HEK293 (cell line): ENCODE data around the gene PAM.

Experiments used
- BCL11A ChIP-seq: fragments of 450-650 bp; formaldehyde crosslinking; IDR thresholded peaks from 2 replicates; pipeline ENCODE4 v1.5.1; 2016; ENCODE audit warnings: low read depth, missing biosample characterization, missing genetic modification characterization
- ZBTB1 ChIP-seq: fragments of 450-650 bp; formaldehyde crosslinking; IDR thresholded peaks from 2 replicates; pipeline ENCODE4 v1.5.1; 2016; ENCODE audit warnings: missing biosample characterization, missing genetic modification characterization
- ZBTB21 ChIP-seq: fragments of 450-650 bp; formaldehyde crosslinking; IDR thresholded peaks from 2 replicates; pipeline ENCODE4 v1.5.1; 2017; ENCODE audit warnings: missing biosample characterization, missing genetic modification characterization
- ZBTB7A ChIP-seq: fragments of 450-650 bp; formaldehyde crosslinking; IDR thresholded peaks from 2 replicates; pipeline ENCODE4 v1.5.1; 2016; ENCODE audit warnings: low read depth, missing biosample characterization, missing genetic modification characterization
- ZBTB8A ChIP-seq: fragments of 450-650 bp; formaldehyde crosslinking; IDR thresholded peaks from 2 replicates; pipeline ENCODE4 v1.5.1; 2016; ENCODE audit warnings: missing biosample characterization, missing genetic modification characterization
- ZNF335 ChIP-seq: fragments of 450-650 bp; formaldehyde crosslinking; conservative IDR thresholded peaks from 2 replicates; pipeline ENCODE4 v1.5.1; 2016; ENCODE audit warnings: missing biosample characterization, missing genetic modification characterization
- ZNF624 ChIP-seq: fragments of 450-650 bp; formaldehyde crosslinking; IDR thresholded peaks from 2 replicates; pipeline ENCODE4 v1.5.1; 2017; ENCODE audit warnings: missing biosample characterization, missing genetic modification characterization
- ZNF660 ChIP-seq: fragments of 450-650 bp; IDR thresholded peaks from 2 replicates; pipeline ENCODE4 v1.5.1; 2018; ENCODE audit warnings: missing biosample characterization, mild to moderate bottlenecking, missing genetic modification characterization
- TF ChIP-seq, protein P1 (sequence below): fragments of 450-650 bp; formaldehyde crosslinking; IDR thresholded peaks from 2 replicates; pipeline ENCODE4 v1.5.1; 2016; ENCODE audit warnings: missing biosample characterization, missing genetic modification characterization
- TF ChIP-seq, protein P2 (sequence below): fragments of 450-650 bp; formaldehyde crosslinking; IDR thresholded peaks from 2 replicates; pipeline ENCODE4 v1.5.1; 2016; ENCODE audit warnings: missing biosample characterization, missing genetic modification characterization
- TF ChIP-seq, protein P3 (sequence below): fragments of 450-650 bp; formaldehyde crosslinking; IDR thresholded peaks from 2 replicates; pipeline ENCODE4 v1.5.1; 2016; ENCODE audit warnings: missing biosample characterization, missing genetic modification characterization
- TF ChIP-seq, protein P4 (sequence below): fragments of 450-650 bp; formaldehyde crosslinking; IDR thresholded peaks from 2 replicates; pipeline ENCODE4 v1.5.1; 2016; ENCODE audit warnings: missing biosample characterization, missing genetic modification characterization
- TF ChIP-seq, protein P5 (sequence below): fragments of 450-650 bp; IDR thresholded peaks from 2 replicates; pipeline ENCODE4 v1.5.1; 2018; ENCODE audit warnings: missing biosample characterization, mild to moderate bottlenecking, missing genetic modification characterization
- TF ChIP-seq, protein P6 (sequence below): sonication (generic); formaldehyde crosslinking; IDR thresholded peaks from 2 replicates; pipeline ENCODE4 v1.8.1; 2022; ENCODE audit warnings: mild to moderate bottlenecking, moderate library complexity, missing genetic modification reagents

DNA sequence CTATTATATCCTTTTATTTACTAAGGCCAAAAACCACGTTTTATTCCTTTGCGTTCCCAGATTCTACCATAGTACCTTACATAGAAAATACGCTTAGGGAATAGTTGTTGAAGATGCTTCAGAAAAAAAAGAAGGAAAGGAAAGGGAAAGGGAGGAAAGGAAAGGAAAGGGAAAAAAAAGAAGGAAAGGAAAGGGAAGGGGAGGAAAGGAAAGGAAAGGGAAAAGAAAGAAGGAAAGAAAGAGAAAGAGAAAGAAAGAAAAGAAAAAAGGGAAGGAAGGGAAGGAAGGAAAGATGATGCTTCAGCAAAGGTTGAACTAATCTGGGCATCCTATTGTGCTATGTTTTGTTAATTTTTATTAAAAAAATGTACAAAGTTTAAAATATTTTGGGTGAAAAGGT lies 233.4 kb downstream of the PAM start:
- TF ChIP-seq ZBTB7A (tag by site-specific recombination) (no peak), ZNF624 (tag by site-specific recombination) (no peak), ZNF335 (no peak), ZNF660 (tag by site-specific recombination) (no peak), BCL11A (tag by site-specific recombination) (no peak), ZBTB1 (tag by site-specific recombination) (no peak), ZBTB21 (no peak), ZBTB8A (no peak)
- TF ChIP-seq, protein P1, sequence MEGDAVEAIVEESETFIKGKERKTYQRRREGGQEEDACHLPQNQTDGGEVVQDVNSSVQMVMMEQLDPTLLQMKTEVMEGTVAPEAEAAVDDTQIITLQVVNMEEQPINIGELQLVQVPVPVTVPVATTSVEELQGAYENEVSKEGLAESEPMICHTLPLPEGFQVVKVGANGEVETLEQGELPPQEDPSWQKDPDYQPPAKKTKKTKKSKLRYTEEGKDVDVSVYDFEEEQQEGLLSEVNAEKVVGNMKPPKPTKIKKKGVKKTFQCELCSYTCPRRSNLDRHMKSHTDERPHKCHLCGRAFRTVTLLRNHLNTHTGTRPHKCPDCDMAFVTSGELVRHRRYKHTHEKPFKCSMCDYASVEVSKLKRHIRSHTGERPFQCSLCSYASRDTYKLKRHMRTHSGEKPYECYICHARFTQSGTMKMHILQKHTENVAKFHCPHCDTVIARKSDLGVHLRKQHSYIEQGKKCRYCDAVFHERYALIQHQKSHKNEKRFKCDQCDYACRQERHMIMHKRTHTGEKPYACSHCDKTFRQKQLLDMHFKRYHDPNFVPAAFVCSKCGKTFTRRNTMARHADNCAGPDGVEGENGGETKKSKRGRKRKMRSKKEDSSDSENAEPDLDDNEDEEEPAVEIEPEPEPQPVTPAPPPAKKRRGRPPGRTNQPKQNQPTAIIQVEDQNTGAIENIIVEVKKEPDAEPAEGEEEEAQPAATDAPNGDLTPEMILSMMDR (tag by site-specific recombination), result no peak
- TF ChIP-seq, protein P2, sequence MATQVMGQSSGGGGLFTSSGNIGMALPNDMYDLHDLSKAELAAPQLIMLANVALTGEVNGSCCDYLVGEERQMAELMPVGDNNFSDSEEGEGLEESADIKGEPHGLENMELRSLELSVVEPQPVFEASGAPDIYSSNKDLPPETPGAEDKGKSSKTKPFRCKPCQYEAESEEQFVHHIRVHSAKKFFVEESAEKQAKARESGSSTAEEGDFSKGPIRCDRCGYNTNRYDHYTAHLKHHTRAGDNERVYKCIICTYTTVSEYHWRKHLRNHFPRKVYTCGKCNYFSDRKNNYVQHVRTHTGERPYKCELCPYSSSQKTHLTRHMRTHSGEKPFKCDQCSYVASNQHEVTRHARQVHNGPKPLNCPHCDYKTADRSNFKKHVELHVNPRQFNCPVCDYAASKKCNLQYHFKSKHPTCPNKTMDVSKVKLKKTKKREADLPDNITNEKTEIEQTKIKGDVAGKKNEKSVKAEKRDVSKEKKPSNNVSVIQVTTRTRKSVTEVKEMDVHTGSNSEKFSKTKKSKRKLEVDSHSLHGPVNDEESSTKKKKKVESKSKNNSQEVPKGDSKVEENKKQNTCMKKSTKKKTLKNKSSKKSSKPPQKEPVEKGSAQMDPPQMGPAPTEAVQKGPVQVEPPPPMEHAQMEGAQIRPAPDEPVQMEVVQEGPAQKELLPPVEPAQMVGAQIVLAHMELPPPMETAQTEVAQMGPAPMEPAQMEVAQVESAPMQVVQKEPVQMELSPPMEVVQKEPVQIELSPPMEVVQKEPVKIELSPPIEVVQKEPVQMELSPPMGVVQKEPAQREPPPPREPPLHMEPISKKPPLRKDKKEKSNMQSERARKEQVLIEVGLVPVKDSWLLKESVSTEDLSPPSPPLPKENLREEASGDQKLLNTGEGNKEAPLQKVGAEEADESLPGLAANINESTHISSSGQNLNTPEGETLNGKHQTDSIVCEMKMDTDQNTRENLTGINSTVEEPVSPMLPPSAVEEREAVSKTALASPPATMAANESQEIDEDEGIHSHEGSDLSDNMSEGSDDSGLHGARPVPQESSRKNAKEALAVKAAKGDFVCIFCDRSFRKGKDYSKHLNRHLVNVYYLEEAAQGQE (tag by site-specific recombination), result no peak
- TF ChIP-seq, protein P3, sequence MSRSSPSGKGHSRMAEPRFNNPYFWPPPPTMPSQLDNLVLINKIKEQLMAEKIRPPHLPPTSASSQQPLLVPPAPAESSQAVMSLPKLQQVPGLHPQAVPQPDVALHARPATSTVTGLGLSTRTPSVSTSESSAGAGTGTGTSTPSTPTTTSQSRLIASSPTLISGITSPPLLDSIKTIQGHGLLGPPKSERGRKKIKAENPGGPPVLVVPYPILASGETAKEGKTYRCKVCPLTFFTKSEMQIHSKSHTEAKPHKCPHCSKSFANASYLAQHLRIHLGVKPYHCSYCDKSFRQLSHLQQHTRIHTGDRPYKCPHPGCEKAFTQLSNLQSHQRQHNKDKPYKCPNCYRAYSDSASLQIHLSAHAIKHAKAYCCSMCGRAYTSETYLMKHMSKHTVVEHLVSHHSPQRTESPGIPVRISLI, result no peak
- TF ChIP-seq, protein P4, sequence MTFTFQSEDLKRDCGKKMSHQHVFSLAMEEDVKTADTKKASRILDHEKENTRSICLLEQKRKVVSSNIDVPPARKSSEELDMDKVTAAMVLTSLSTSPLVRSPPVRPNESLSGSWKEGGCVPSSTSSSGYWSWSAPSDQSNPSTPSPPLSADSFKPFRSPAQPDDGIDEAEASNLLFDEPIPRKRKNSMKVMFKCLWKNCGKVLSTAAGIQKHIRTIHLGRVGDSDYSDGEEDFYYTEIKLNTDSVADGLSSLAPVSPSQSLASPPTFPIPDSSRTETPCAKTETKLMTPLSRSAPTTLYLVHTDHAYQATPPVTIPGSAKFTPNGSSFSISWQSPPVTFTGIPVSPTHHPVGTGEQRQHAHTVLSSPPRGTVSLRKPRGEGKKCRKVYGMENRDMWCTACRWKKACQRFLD (tag by site-specific recombination), result no peak
- TF ChIP-seq, protein P5, sequence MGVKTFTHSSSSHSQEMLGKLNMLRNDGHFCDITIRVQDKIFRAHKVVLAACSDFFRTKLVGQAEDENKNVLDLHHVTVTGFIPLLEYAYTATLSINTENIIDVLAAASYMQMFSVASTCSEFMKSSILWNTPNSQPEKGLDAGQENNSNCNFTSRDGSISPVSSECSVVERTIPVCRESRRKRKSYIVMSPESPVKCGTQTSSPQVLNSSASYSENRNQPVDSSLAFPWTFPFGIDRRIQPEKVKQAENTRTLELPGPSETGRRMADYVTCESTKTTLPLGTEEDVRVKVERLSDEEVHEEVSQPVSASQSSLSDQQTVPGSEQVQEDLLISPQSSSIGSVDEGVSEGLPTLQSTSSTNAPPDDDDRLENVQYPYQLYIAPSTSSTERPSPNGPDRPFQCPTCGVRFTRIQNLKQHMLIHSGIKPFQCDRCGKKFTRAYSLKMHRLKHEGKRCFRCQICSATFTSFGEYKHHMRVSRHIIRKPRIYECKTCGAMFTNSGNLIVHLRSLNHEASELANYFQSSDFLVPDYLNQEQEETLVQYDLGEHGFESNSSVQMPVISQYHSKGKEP (tag by site-specific recombination), result no peak
- TF ChIP-seq, protein P6, sequence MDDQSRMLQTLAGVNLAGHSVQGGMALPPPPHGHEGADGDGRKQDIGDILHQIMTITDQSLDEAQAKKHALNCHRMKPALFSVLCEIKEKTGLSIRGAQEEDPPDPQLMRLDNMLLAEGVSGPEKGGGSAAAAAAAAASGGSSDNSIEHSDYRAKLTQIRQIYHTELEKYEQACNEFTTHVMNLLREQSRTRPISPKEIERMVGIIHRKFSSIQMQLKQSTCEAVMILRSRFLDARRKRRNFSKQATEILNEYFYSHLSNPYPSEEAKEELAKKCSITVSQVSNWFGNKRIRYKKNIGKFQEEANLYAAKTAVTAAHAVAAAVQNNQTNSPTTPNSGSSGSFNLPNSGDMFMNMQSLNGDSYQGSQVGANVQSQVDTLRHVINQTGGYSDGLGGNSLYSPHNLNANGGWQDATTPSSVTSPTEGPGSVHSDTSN, result no peak
